Gastroesophageal sphincter (tissue), 4 donors: ENCODE measurements around the gene PPARG. TPM values are rescaled to one million over a fixed set of nuclear protein-coding genes. Genes with fewer than 3 reads are reported as not detected.

Source experiments
- ATAC-seq: fragments of 150-250 bp; one replicate; pipeline ENCODE4 v1.9.1; 2016; ENCODE audit warnings: mild to moderate bottlenecking, moderate library complexity
- H3K27ac ChIP-seq, 4 donors: fragments of 200-600 bp; sonication (generic) in 3 of 4; 1 replicate in 3 of 4; 2 replicates in 1 of 4; pipeline ENCODE4 v1.5.1; 2016 to 2019
- H3K27me3 ChIP-seq: fragments of 200-600 bp; sonication (generic); one replicate; pipeline ENCODE4 v1.5.1; 2019
- H3K36me3 ChIP-seq, 2 donors: fragments of 200-600 bp; sonication (generic); one replicate each; pipeline ENCODE4 v1.5.1; 2019; ENCODE audit warnings: control low read depth in 1 of 2
- H3K4me1 ChIP-seq, 3 donors: fragments of 200-600 bp; sonication (generic); 1 replicate in 2 of 3; 2 replicates in 1 of 3; pipeline ENCODE4 v1.5.1; 2016 to 2019; ENCODE audit warnings: control low read depth in 2 of 3
- H3K4me3 ChIP-seq, 2 donors: fragments of 200-600 bp; sonication (generic); one replicate each; pipeline ENCODE4 v1.5.1; 2019; ENCODE audit warnings: mild to moderate bottlenecking in 1 of 2, moderate library complexity in 1 of 2
- H3K9me3 ChIP-seq, 3 donors: fragments of 200-600 bp; sonication (generic); one replicate each; pipeline ENCODE4 v1.5.1; 2017 to 2019; ENCODE audit warnings: control low read depth in 2 of 3
- CTCF ChIP-seq, 4 experiments: fragments of 200-600 bp in 2 of 4; fragments of 450-650 bp in 2 of 4; sonication (generic) in 1 of 4; IDR thresholded peaks; one replicate each; pipeline ENCODE4 v1.5.1; 2017 to 2019; ENCODE audit warnings: antibody characterized with exemption in 4 of 4, mild to moderate bottlenecking in 2 of 4, moderate library complexity in 2 of 4
- EP300 ChIP-seq: sonication (generic); formaldehyde crosslinking; IDR thresholded peaks from one replicate; pipeline ENCODE4 v1.6.1; 2017; ENCODE audit warnings: antibody characterized with exemption, mild to moderate bottlenecking
- POLR2A ChIP-seq, 2 donors: fragments of 450-650 bp; IDR thresholded peaks; one replicate each; pipeline ENCODE4 v1.6.1; 2017; ENCODE audit warnings: antibody characterized with exemption in 2 of 2, mild to moderate bottlenecking in 2 of 2, moderate library complexity in 1 of 2
- POLR2AphosphoS5 ChIP-seq: sonication (generic); formaldehyde crosslinking; IDR thresholded peaks from one replicate; pipeline ENCODE4 v1.6.1; 2017; ENCODE audit warnings: antibody characterized with exemption
- WGBS, 2 donors: methylation state at CpG; one replicate each; pipeline ENCODE4 v1.1.5; 2018; ENCODE audit warnings: low coverage in 1 of 2; 5-methylcytosine and 5-hydroxymethylcytosine counted together
- total RNA-seq, 4 donors: library from RNA; depleted of rRNA; stranded (reverse); fragments of >200 nt; gene quantifications; one replicate each; pipeline ENCODE4 v1.1.0, GENCODE V29; 2016

The PPARG gene
- total RNA-seq, 4 donors from 2014 or later = 3.9 to 14.9 (median 9.3) TPM

DNA sequence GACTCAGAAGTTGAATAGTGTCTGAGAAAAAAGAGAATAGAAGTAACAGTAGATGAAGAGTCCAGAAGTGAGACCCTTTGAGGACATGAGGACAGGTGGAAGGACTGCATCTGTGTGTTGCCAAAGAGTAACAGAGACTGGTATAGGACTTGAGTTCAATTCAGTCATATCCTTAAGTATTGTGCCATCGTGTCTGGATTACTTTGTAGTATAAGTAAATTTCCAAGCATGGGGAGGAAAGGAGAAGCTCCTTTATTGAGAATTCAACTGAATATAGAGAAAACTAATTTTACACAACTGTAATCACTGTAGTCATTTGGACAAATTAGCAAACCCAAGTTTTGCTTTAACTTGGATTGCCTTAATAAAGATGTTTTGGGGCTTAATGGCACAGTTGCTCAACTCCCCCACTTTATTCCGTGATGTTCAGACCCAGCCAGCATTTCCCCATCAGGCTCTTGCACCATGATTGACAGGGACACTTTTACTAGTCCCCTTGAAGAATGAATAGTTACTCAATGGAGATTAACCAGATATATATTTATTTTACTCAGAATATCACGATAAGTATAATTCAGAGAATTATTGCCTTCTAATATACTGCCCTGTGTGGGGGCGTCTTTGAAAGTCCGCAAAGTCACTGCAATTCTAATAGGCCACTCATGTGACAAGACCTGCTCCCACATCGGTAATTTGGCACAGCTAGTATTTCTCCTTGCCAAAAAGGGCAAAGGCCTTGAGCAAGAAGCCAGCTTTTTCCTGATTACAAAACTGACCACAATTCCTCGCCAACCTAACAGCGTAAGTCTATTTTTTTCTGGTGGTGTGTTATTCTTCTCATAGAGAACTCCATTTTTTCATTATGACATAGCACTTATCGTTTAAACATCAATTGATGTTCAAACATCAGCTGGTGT, 61.3 kb downstream of the PPARG start:
- Histone ChIP-seq H3K9me3 (no peaks in the 10 kb centered on the region), H3K36me3 (no peaks in the 10 kb centered on the region), H3K4me3 (no peak overlapping the region), H3K27ac (no peak overlapping the region), H3K27me3 (peaks cover 8% of the 10 kb centered on the region), H3K4me1 (peaks cover 0 to 9% (median 0%) of the 10 kb centered on the region in 3 donors)
- TF ChIP-seq CTCF (IDR thresholded peaks at IDR 0.05) (no peak), POLR2AphosphoS5 (peak; percentile 68)
- ATAC-seq = peak; percentile 55
- WGBS, 2 donors = 51 to 55% methylated on average over 8 to 9 of the region's 9 CpGs

- TF ChIP-seq POLR2AphosphoS5 (peak; percentile 51), EP300 (no peak), CTCF (IDR thresholded peaks at IDR 0.05) (no peak)
- WGBS, 2 donors = 48 to 82% methylated on average over 4 of the region's 4 CpGs
- H3K27ac ChIP-seq = no peak overlapping the region
Observed at GRCh38 chr3:12351145-12351544, 62.3 kb downstream of the PPARG start.

GRCh38 chr3:12352253-12352652, 63.4 kb downstream of the PPARG start:
- H3K27me3 ChIP-seq = peaks cover 2% of the 10 kb centered on the region
- TF ChIP-seq CTCF (IDR thresholded peaks at IDR 0.05) (no peak), POLR2AphosphoS5 (no peak), POLR2A (IDR thresholded peaks at IDR 0.05) (no peak), EP300 (no peak)

More at GRCh38 chr3:12351145-12351544, 62.3 kb downstream of the PPARG start:
- Histone ChIP-seq H3K4me1 (peaks cover 0 to 9% (median 0%) of the 10 kb centered on the region in 3 donors), H3K9me3 (no peaks in the 10 kb centered on the region), H3K27me3 (peaks cover 8% of the 10 kb centered on the region), H3K36me3 (no peaks in the 10 kb centered on the region), H3K4me3 (no peak overlapping the region)
- ATAC-seq = peak; percentile 71

DNA sequence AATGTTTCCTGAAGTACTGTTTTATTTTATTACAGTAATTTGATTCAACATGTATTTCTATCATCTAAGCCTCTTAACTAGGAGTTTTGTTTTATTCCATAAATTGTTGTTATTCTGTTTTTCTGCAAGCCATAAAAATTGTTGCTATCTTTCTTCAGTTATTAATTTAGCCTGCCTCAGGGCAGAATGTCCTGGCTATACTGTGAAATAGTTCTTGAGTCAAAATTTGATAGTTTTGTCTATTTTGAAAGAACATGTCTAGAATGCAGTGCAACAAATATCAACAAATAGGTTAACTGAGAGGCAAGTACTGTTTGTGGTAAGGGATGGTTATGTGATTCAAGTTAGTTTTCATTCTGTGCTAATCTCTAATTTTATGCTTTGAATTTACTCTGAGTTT, 63.9 kb downstream of the PPARG start:
- no peaks in the 10 kb centered on the region for H3K36me3 ChIP-seq
- no peak overlapping the region for H3K4me3 ChIP-seq
- peaks cover 0 to 9% (median 0%) of the 10 kb centered on the region in 3 donors for H3K4me1 ChIP-seq
- no peak overlapping the region for H3K27ac ChIP-seq
- H3K9me3 ChIP-seq = no peaks in the 10 kb centered on the region
- TF ChIP-seq POLR2A (IDR thresholded peaks at IDR 0.05) (no peak), EP300 (no peak), CTCF (IDR thresholded peaks at IDR 0.05) (no peak), POLR2AphosphoS5 (no peak)
- no peak for ATAC-seq
- no peaks in the 10 kb centered on the region for H3K27me3 ChIP-seq

More at GRCh38 chr3:12352253-12352652, 63.4 kb downstream of the PPARG start:
- ATAC-seq = no peak
- no peak overlapping the region for H3K4me3 ChIP-seq
- no peaks in the 10 kb centered on the region for H3K9me3 ChIP-seq
- no peaks in the 10 kb centered on the region for H3K36me3 ChIP-seq
- peaks cover 0 to 9% (median 0%) of the 10 kb centered on the region in 3 donors for H3K4me1 ChIP-seq
- WGBS, 2 donors = 56 to 73% methylated on average over 1 to 2 of the region's 2 CpGs
- no peak overlapping the region for H3K27ac ChIP-seq
